ENCODE results near the gene GLRA1. TPM values are rescaled to one million over a fixed set of nuclear protein-coding genes. Genes with fewer than 3 reads are reported as not detected.
"Not testable (repeated sequence)": the region's sequence is repeated elsewhere in the genome, so short reads cannot be mapped to it uniquely, and the experiment has no call there.

GLRA1 gene
- total RNA-seq, 1 experiment from 2014 or later: not detected

DNA sequence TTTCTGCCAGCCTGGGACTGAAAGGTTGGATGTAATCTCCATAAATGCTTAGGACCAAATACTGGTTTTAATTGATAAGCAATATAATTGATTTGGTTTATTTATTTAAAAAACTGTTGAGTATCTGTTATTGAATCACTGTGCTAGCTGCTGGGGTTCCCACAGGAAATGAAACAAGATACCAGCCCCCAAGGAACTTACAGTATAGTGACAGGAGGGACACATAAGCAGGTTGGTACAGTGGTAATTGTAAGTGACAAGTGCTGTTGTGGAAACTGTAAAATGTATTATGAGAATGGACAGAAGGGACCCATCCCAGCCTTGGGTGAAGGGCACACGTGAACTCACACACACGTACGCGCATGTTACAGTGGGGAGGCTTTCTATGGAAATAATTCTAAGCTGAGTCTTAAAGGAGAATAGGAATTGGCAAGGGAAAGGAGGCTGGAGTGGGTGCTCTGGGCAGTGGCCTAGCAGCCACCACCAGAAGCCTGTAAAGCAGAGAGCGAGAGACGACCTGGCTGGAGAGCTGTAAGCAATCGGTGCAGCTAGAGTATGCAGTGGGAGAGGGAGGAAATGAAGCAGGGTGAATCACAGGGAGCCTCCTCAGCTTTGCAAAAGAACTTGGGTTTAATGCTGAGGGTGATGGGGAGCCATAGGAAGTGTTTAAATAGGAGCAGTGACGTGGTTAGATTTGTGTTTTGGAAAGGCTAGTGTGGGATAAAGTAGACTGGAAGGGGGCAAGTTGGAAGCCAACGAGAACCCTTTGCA lies 39.3 kb downstream of the GLRA1 start:
- DNase-seq (ENCODE audit: low read depth): no peak

DNA sequence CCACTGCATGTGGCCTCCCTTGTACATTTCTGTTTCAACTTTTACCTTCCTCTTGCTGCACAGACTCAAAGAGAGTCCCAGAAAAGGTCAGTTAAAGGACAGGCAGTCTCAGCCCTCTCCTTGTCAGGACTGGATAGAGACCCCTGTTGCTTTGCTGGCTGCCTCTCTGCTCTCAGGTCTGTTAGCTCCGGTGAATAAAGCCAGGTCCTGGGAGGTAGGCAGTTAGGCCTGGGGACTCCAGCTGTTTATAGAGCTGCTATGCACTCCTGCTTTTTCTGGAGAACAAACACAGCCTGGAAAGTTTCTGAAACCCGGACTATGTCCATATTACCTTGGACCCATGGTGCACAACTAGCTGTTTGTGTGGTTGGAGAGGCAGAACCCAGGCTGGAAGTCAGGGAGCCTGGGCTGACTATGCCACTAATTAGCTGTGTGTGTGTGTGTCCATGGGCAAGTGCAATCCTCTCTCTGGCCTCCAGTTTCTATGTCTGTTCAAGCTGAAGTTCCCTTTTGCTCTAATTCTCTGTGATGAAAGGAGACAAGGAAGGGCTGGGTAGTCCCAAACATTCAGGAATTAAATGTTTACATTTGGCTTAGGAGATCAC lies 42.9 kb downstream of the GLRA1 start:
- DNase-seq (ENCODE audit: low read depth): no peak

DNA sequence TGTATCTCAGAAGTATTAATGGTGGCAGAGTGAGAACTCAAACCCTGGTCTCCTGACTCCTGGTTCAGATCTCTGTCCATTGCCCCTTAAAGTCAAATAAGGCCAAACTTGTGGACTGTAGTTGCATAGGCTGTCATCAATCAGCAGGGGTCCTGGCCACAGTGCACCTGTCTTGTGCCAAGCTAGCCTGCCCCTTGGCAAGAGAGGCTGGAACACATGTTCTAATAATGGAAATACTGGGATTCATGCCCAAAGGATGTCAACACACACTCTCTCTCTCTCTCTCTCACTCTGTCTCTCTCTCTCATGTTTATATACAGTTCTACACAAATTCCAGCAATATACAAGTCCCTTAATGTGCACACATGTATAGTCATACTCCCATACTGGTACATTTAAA lies 44.3 kb downstream of the GLRA1 start:
- peak; percentile 72 for DNase-seq (ENCODE audit: low read depth)

DNA sequence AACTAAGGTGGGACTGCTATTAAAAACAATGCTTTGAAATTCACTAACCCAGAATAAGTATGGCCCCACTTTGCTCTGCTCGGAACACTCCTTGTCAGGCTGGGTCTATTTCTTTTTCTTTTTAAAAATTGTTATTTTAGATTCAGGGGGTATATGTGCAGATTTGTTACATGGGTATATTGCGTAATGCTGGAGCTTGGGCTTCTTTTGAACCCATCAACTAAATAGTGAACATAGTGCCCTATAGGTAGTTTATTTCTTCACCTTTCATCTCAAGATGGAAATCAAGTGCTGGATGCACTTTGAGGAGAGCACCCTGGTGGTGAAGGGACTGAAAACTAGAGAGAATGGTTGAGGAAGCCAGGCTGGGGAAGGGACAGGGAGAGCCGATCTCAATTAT lies 51.0 kb downstream of the GLRA1 start:
- no peak for DNase-seq (ENCODE audit: low read depth)

DNA sequence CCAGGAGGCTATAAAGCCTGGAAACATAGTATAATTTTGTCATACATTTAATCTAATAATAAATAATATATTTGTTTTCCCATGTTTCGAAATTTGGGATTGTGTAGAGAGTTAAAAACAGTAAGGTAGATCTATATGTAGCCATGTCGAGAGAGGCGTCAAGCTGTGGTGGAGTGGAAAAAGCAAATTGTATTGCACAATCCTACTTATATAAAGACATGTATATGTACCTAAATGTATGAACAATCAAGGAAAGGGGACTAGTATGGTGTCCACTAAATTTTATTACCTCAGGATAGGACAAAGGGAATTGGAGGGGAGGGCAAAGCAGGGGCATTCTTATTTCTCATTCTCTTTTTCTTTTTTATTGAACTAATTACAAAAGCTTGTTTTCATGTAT lies 52.0 kb downstream of the GLRA1 start:
- no peak for DNase-seq (ENCODE audit: low read depth)

DNA sequence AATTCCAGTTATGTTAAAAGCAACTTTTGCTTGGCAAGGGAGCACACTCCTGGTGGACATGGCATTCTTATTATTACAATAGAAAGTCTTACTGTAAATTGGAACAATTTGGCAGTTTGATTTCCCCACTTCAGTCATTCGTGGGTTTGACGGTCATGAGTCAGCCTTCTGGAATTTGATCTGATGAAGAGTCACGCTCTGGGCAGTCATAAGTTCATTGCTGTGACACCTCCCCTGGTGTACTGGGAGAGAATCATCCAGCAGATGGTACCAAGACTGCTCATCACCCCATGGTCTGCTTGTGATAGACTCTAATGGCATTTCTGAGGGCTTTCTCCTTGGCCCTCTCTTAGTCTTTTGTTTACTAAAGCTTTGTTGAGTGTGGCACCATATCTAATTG lies 53.8 kb downstream of the GLRA1 start:
- DNase-seq (ENCODE audit: low read depth): peak; percentile 99

DNA sequence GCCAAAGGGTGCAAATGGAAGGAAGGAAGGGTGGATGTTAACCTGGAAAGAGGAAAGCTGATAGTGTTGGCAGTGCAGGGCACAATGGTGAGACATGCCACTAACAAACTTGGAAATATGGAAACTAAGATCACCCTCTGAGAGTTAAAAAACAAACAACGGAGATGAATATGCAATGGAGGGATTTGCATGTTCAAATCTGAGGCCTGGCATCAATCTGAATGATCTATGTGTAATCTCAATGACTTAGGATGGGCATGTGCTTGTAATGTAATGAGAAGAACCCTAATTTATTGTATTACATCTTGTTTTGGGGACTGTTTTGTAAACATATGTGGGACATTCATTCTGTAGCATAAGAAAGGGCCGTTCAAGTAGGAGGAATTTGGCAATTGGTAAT lies 54.4 kb downstream of the GLRA1 start:
- DNase-seq (ENCODE audit: low read depth): no peak

DNA sequence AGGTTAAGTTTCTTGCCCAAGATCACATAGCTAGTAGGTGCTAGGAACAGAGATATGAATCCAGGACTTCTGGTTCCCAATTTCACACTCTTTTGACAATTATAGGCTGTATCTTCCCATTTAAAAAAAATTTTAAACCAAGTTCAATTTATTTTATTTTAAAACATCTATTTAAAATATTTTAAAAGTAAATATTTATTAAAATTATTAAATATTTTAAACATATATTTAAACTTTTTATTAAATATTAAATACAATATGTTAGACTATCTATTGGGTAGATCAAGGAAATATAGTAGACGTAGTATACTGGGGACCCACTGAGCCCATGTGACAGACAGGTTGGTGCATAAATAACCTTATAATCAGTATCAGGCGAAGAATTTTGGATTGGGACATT lies 54.8 kb downstream of the GLRA1 start:
- no peak for DNase-seq (ENCODE audit: low read depth)

DNA sequence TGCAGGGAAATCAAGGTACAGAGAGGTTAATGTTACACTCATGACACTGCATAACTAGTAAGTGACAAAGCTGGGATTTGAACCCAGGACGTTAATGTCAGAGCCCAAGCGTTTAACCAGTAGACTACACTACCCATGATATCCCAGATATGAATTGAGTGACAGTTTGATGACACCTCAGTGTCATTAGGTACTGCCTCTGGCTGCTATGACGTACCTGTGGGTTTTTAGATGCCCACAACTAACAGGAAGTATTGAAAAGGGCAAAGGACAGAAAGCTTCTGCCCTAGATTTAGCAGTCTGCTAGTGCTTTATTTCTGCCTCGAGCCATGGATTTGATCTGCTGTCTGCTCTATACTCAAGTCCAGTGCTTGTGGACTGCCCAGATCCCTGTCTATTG lies 56.2 kb downstream of the GLRA1 start:
- DNase-seq (ENCODE audit: low read depth): no peak

DNA sequence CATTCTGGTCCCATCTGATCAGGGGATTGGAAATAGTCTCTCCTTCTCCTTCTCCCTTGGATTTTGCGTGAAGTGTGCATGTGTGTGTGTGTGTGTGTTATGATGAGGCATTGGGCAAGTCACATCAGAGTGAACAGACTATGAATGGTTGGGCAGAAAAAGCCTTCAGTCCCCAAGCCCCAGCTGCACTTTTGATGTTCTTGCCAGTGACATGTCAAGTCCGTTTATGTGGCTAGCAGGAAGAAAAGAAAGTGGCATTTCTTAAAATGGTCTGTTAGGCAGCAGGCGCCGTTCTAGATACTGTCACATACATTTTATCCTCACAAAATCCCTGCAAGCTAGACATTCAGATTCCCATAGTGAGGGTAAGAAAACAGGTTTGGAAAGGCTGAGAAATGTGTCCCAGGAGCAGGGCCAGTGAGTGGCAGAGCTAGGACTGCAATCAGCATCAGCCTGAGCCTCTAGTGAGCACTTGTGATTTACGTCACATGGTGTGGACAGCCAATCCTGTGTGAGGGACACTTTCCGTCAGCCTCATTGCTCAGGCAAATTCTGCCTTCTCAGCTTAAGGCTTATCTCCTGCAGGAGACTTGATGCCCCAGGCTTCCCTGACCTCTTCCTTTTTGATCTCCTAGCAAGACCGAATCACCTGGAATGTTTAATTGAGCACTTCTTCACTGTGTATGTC lies 60.4 kb downstream of the GLRA1 start:
- DNase-seq (ENCODE audit: low read depth): no peak

DNA sequence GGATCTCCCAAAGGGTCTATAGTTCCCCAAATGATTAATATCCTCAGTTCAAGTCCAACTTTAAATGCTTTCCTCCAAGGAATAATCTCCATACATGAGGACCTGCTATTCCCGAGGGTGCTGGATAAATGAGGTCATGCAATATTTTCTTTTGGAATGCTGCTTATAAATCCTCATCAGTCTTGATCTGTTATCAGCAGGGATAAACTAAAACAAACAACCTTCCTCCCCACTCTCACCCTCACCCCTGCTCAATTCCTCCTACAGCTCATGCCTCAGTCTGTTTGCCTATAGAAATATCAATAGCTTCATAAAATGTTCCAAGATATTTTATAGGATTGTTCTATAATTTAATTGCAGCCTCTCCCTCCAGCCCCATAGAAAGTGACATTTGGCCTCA lies 61.1 kb downstream of the GLRA1 start:
- DNase-seq (ENCODE audit: low read depth): no peak

DNA sequence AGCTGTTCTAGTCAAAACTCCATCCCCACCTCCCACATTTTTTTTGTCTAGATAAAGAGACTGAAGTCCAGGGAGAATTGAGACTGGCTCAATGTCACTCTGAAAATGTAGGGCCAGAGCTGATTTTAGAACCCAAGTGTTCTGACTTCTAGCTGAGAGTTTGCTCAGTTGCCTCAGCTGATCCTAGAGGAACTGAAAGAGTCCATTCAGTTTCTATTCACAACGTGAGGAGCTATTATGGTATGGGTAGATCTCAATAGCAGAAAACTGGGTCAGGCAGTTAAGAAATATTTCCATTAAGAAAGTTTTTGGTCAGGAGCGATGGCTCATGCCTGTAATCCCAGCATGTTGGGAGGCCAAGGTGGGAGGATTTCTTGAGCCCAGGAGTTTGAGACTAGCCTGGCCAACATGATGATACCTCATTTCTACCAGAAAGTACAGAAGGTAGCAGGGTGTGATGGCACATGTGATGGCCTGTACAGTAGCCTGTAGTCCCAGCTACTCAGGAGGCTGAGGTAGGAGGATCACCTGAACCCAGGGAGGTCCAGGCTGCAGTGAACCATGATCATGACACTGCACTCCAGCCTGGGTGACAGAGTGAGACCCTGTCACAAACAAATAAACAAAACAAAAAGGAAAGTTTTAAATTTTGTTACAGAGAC lies 61.7 kb downstream of the GLRA1 start:
- no peak for DNase-seq (ENCODE audit: low read depth)

DNA sequence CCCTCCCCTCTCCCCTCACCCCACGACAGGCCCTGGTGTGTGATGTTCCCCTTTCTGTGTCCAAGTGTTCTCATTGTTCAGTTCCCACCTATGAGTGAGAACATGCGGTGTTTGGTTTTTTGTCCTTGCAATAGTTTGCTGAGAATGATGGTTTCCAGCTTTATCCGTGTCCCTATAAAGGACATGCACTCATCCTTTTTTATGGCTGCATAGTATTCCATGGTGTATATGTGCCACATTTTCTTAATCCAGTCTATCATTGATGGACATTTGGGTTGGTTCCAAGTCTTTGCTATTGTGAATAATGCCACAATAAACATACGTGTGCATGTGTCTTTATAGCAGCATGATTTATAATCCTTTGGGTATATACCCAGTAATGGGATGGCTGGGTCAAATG lies 63.8 kb downstream of the GLRA1 start:
- DNase-seq (ENCODE audit: low read depth): not testable (repeated sequence)

DNA sequence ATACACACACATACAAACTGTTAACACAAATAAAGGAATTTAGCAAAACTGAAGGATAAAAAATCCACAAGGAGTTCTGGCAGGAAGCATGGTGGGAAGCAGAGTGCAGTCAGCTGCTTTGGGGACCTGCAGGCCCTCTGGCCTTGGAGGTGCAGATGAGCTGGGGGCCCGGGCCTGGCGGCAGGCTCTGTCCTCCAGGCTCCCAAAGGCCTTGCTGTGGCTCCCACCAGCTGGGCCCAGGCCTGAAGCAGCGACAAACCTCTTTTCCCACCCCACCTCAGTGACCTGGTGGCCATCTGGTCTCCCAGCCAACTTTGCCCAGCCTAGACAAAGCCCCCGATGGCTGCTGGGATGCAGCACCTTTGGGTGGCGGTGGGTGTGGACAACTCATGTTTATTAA lies 67.8 kb downstream of the GLRA1 start:
- DNase-seq (ENCODE audit: low read depth): no peak

DNA sequence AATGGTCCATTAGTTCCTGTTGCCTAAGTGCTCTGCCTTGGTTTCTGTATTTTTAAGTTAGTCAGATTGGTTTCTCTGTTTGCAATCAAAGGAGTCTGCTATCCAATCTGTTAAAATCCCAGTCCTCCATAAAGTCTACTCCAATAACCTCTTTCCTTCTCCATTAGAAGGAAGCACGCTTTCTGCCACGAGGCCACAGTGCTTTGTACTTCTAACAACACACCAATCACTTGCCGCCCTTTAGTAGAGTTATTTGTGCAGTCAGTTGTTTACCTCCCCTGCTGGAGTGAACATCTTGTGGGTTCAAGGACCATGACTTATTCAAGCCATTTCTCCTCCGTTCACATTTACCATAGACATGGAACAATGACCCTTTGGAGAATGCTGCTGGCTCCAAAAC lies 69.0 kb downstream of the GLRA1 start:
- DNase-seq (ENCODE audit: low read depth): no peak

DNA sequence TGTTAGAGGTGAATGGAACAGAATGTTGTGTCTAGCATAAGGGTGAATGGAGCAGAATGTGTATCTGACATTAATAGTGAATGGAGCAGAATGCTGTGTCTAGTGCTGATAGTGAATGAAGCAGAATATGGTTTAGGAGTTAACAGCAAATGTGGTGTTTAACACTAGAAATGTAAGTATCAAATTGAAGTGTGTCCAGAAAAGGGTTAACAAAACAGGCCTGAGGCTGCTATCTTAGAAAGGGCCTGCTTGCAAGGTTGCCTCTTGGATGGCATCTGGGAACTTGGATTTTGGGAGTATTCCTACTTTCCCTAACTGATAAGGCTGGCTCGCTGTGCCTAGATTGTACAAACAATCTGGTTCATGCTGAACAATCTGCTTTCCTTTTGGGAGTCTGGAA lies 76.8 kb downstream of the GLRA1 start:
- no peak for DNase-seq (ENCODE audit: low read depth)

DNA sequence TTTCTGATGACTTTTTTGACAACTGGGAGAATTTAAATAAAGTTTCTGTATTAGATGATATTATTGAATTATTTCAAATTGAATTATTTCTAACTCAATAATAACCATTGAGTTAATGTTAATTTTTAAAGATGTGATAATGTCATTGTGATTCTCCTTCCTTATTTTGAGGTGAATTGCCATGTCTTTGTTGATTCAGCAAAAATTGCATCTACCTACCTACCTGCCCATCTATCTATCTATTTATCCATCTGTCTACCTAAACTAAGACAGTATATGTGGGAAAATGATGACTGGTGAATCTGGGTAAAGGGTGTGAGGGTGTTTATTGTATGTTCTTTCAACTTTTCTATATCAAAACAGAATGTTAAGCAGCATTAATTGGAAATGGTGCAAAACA lies 77.9 kb downstream of the GLRA1 start:
- DNase-seq (ENCODE audit: low read depth): no peak

DNA sequence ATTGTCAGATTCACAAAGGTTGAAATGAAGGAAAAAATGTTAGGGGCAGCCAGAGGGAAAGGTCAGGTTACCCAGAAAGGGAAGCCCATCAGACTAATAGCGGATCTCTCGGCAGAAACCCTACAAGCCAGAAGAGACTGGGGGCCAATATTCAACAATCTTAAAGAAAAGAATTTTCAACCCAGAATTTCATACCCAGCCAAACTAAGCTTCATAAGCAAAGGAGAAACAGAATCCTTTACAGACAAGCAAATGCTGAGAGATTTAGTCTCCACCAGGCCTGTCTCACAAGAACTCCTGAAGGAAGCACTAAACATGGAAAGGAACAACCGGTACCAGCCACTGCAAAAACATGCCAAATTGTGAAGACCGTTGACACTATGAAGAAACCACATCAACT lies 91.8 kb downstream of the GLRA1 start:
- not testable (repeated sequence) for DNase-seq (ENCODE audit: low read depth)

DNA sequence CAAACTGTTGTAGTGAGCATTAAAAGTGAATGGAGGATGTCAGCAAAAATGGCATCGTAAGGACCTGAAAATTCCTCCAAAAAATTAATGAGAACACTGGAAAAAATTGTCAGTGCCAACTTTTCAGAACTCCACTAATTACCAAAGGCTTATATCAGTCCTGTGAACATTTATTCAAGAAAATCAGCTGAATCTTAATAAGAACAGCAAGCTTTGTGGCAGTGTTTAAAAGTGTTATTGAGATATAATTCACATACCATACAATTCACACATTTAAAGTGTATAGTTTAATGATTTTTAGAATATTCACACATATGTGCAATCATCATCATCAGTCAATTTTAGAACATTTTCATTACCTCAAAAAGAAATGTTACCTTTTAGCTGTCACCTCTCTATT lies 95.3 kb downstream of the GLRA1 start:
- DNase-seq (ENCODE audit: low read depth): no peak

DNA sequence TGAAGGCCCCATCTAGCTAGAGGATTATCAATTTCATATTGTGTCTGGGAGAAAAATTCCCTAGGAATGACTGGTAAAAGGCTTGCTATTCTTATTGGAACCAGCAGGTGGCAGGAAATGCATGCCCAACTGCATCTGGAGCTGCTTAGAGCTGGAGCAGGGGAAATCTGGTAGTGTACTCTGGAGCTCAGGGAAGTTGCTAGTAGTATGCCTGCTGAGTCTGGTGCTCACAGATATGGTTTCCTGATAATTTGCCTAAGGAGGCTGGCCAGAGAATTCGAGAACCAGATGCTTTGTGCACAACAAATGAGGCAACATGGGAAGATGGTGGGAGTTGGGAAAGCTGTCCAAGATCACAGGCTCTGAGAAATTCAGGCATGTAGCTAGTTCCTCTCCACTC lies 99.2 kb downstream of the GLRA1 start:
- DNase-seq (ENCODE audit: low read depth): peak; percentile 66

DNA sequence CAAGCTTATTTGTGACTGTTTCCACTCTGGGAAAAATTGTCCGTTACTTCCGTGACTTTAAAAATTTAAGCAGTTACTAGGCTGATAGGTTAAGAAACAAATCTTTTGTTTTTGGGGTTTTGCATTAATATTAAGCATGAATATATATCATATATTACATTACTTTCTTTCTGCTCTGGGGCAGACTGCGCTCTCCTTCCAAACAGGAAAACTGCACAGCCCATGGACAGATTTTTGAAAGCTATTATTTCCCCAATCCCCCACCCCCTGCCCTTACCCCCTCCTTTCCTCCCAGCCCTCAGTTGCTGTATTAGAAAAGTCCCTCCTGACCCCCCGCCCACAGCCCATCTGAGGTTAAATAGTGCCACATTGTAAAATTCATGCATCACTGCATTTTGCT lies 102.5 kb downstream of the GLRA1 start:
- no peak for DNase-seq (ENCODE audit: low read depth)

DNA sequence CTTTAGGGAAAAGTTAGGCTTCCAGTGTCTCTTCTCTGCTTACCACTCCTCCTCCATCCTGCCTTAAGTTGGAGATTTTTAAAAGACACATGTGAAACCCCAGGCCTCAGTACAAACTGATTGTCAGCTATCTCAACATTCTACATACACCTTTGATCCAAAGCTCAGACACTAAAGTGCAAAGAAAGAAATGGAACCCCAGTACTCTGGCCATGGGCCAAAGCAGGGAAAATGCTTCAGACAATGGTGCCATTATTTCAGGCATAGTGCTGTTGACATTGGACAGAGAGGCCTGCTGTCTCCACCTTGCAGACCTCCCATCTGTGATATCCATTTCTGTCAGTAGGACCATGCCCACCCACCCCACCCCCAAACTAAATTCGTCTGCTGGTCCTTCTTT lies 103.7 kb downstream of the GLRA1 start:
- no peak for DNase-seq (ENCODE audit: low read depth)

DNA sequence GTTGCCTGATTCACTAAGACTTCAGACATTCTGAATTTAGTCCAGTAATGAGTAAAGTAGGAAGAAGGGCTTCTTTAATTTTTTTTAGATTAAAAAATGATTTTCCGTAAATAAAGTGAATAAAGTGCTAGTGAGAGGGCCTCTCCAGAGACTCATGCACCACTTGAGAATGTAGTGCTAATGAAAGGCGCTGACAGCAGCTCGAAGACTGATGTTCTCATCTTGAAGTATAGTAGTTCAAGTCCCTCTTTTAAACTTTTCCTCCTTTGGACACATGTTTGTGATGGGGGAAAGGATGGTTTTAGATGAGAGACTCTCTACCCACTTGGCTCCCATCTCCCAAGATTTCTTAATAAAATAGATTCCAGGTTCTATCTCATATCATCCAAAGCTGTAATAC lies 104.4 kb downstream of the GLRA1 start:
- no peak for DNase-seq (ENCODE audit: low read depth)
